NCI-H226 (cell line): ENCODE measurements around the gene FBLN2.

Source experiments
- DNase-seq: peaks from one replicate; pipeline ENCODE4 v3.0.0-alpha.2; 2015

FBLN2 gene

GRCh38 chr3:13569201-13569600, 20.3 kb downstream of the FBLN2 start:
- DNase-seq: no peak

GRCh38 chr3:13569641-13570390, 20.9 kb downstream of the FBLN2 start:
- no peak for DNase-seq

- DNase-seq: no peak
Observed at GRCh38 chr3:13570391-13571194, 21.7 kb downstream of the FBLN2 start.

GRCh38 chr3:13571264-13571663, 22.3 kb downstream of the FBLN2 start:
- no peak for DNase-seq

- no peak for DNase-seq
Observed at GRCh38 chr3:13571831-13572750, 23.2 kb downstream of the FBLN2 start.

- DNase-seq: no peak
Observed at GRCh38 chr3:13572926-13573623, 24.1 kb downstream of the FBLN2 start.

- DNase-seq: no peak
Observed at GRCh38 chr3:13574083-13574797, 25.3 kb downstream of the FBLN2 start.

GRCh38 chr3:13574798-13575451, 26.0 kb downstream of the FBLN2 start:
- DNase-seq: no peak

GRCh38 chr3:13575459-13576061, 26.6 kb downstream of the FBLN2 start:
- no peak for DNase-seq

- DNase-seq: no peak
Observed at GRCh38 chr3:13577181-13578121, 28.5 kb downstream of the FBLN2 start.

GRCh38 chr3:13578251-13578650, 29.3 kb downstream of the FBLN2 start:
- DNase-seq: no peak

GRCh38 chr3:13579063-13579462, 30.1 kb downstream of the FBLN2 start:
- DNase-seq: peak; percentile 71

GRCh38 chr3:13580256-13581023, 31.5 kb downstream of the FBLN2 start:
- DNase-seq: no peak

GRCh38 chr3:13581485-13582365, 32.8 kb downstream of the FBLN2 start:
- DNase-seq: no peak

GRCh38 chr3:13582366-13583250, 33.7 kb downstream of the FBLN2 start:
- no peak for DNase-seq
